LNCaP clone FGC (cell line): ENCODE results near the gene SLC16A10.

Experiments used
- DNase-seq: peaks from one replicate; pipeline ENCODE4 v3.0.0-alpha.2; 2011; ENCODE audit warnings: low read depth
- H3K4me3 ChIP-seq: 2 replicates; pipeline ENCODE4 v1.5.1; 2011; ENCODE audit warnings: mild to moderate bottlenecking, low read depth, low read length, control low read depth
- CTCF ChIP-seq: IDR thresholded peaks from 2 replicates; pipeline ENCODE4 v1.5.1; 2012; ENCODE audit warnings: mild to moderate bottlenecking; ENCODE audit not compliant: control insufficient read depth, insufficient read depth; ENCODE audit errors: extremely low read depth

SLC16A10 gene

GRCh38 chr6:111221804-111222203, 134.5 kb downstream of the SLC16A10 start:
- TF ChIP-seq CTCF = no peak
- H3K4me3 ChIP-seq = no peak overlapping the region

GRCh38 chr6:111222341-111222740, 135.0 kb downstream of the SLC16A10 start:
- no peak overlapping the region for H3K4me3 ChIP-seq
- no peak for TF ChIP-seq CTCF
- no peak for DNase-seq

More at GRCh38 chr6:111221804-111222203, 134.5 kb downstream of the SLC16A10 start:
- no peak for DNase-seq

GRCh38 chr6:111228094-111228493, 140.8 kb downstream of the SLC16A10 start:
- no peak overlapping the region for H3K4me3 ChIP-seq
- DNase-seq = no peak
- no peak for TF ChIP-seq CTCF

GRCh38 chr6:111230351-111231089, 143.2 kb downstream of the SLC16A10 start:
- no peak for DNase-seq
- TF ChIP-seq CTCF = no peak
- no peak overlapping the region for H3K4me3 ChIP-seq

- H3K4me3 ChIP-seq = no peak overlapping the region
- TF ChIP-seq CTCF = no peak
- DNase-seq = no peak
Measured at GRCh38 chr6:111231090-111231459, 143.8 kb downstream of the SLC16A10 start.

- no peak overlapping the region for H3K4me3 ChIP-seq
- no peak for DNase-seq
- no peak for TF ChIP-seq CTCF
Measured at GRCh38 chr6:111237852-111238251, 150.5 kb downstream of the SLC16A10 start.
